GM11168 (cell line): ENCODE measurements around the gene IL6ST.
"Not testable (repeated sequence)": the region's sequence is repeated elsewhere in the genome, so short reads cannot be mapped to it uniquely, and the experiment has no call there.

ENCODE experiments used
- in situ Hi-C: fragments of 300-500 bp; cut with MboI; formaldehyde crosslinking; loops from one replicate; pipeline ENCODE4 v1.12.0; 2022; ENCODE audit warnings: low sequenced_read_pairs; ENCODE audit not compliant: unreplicated experiment

Gene IL6ST

GRCh38 chr5:55994495-55994997, at the start of gene IL6ST:
Gene IL6ST (minus strand): TSS chr5:55994963. CDS start chr5:55976278, 18,685 bp downstream.
- in situ Hi-C loops = loop anchor here (10.0 kb wide), 1 partner anchor 140 kb away; no protein-coding TSS in a partner anchor

GRCh38 chr5:56039985-56040384, 45.2 kb upstream of the IL6ST start:
- in situ Hi-C loops = no loop called here

- in situ Hi-C loops = not testable (repeated sequence)
These were observed 43.4 kb upstream of the IL6ST start for GRCh38 chr5:56038206-56038605.

GRCh38 chr5:56037531-56038010, 42.8 kb upstream of the IL6ST start:
- in situ Hi-C loops = no loop called here

- in situ Hi-C loops = not testable (repeated sequence)
These were observed 40.6 kb upstream of the IL6ST start for GRCh38 chr5:56035394-56035793.

- in situ Hi-C loops = not testable (repeated sequence)
These were observed 35.3 kb upstream of the IL6ST start for GRCh38 chr5:56029871-56030630.

GRCh38 chr5:56029457-56029856, 34.7 kb upstream of the IL6ST start:
- in situ Hi-C loops = no loop called here

- in situ Hi-C loops = no loop called here
These were observed 33.9 kb upstream of the IL6ST start for GRCh38 chr5:56028708-56029107.

- in situ Hi-C loops = no loop called here
These were observed 32.1 kb upstream of the IL6ST start for GRCh38 chr5:56026863-56027300.

- in situ Hi-C loops = no loop called here
These were observed 30.6 kb upstream of the IL6ST start for GRCh38 chr5:56025151-56025885.

- in situ Hi-C loops = no loop called here
These were observed 30.0 kb upstream of the IL6ST start for GRCh38 chr5:56024810-56025150.

GRCh38 chr5:56023296-56023695, 28.5 kb upstream of the IL6ST start:
- in situ Hi-C loops = no loop called here

GRCh38 chr5:56019306-56020272, 24.8 kb upstream of the IL6ST start:
- in situ Hi-C loops = no loop called here

GRCh38 chr5:56018832-56019231, 24.1 kb upstream of the IL6ST start:
- in situ Hi-C loops = no loop called here

- in situ Hi-C loops = not testable (repeated sequence)
These were observed 19.9 kb upstream of the IL6ST start for GRCh38 chr5:56014701-56015100.

- in situ Hi-C loops = not testable (repeated sequence)
These were observed 19.2 kb upstream of the IL6ST start for GRCh38 chr5:56013939-56014338.

GRCh38 chr5:56012281-56012963, 17.7 kb upstream of the IL6ST start:
- in situ Hi-C loops = no loop called here

GRCh38 chr5:56011835-56012234, 17.1 kb upstream of the IL6ST start:
- in situ Hi-C loops = no loop called here

GRCh38 chr5:56010431-56010830, 15.7 kb upstream of the IL6ST start:
- in situ Hi-C loops = no loop called here

- in situ Hi-C loops = no loop called here
These were observed 11.8 kb upstream of the IL6ST start for GRCh38 chr5:56006600-56006999.
